ENCODE data around the gene SPINK8.
"Not testable (repeated sequence)": the region's sequence is repeated elsewhere in the genome, so short reads cannot be mapped to it uniquely, and the experiment has no call there.

Gene SPINK8

GRCh38 chr3:48333346-48334245, at the start of gene SPINK8:
Gene SPINK8, minus strand, starts transcription at chr3:48333661. Its CDS starts 5,320 bp downstream, at chr3:48328341.
- DNase-seq (ENCODE audit: low spot score): not testable (repeated sequence)

- DNase-seq (ENCODE audit: low spot score): no peak
Measured at GRCh38 chr3:48372862-48373435, 39.5 kb upstream of the SPINK8 start.

- no peak for DNase-seq (ENCODE audit: low spot score)
Measured at GRCh38 chr3:48372377-48372770, 38.9 kb upstream of the SPINK8 start.

GRCh38 chr3:48371651-48372376, 38.4 kb upstream of the SPINK8 start, which contains the start of gene FBXW12:
Gene FBXW12, plus strand, starts transcription at chr3:48372219. Its CDS starts 549 bp downstream, at chr3:48372768.
- no peak for DNase-seq (ENCODE audit: low spot score)

GRCh38 chr3:48370333-48370713, 36.9 kb upstream of the SPINK8 start:
- no peak for DNase-seq (ENCODE audit: low spot score)

GRCh38 chr3:48369693-48370332, 36.4 kb upstream of the SPINK8 start:
- no peak for DNase-seq (ENCODE audit: low spot score)

- DNase-seq (ENCODE audit: low spot score): no peak
Measured at GRCh38 chr3:48367201-48367600, 33.7 kb upstream of the SPINK8 start.

- DNase-seq (ENCODE audit: low spot score): no peak
Measured at GRCh38 chr3:48364840-48365239, 31.4 kb upstream of the SPINK8 start.

GRCh38 chr3:48361928-48362327, 28.5 kb upstream of the SPINK8 start:
- DNase-seq (ENCODE audit: low spot score): no peak

GRCh38 chr3:48356419-48356818, 23.0 kb upstream of the SPINK8 start:
- no peak for DNase-seq (ENCODE audit: low spot score)

- no peak for DNase-seq (ENCODE audit: low spot score)
Measured at GRCh38 chr3:48353987-48354386, 20.5 kb upstream of the SPINK8 start.

GRCh38 chr3:48352546-48352945, 19.1 kb upstream of the SPINK8 start:
- no peak for DNase-seq (ENCODE audit: low spot score)

GRCh38 chr3:48347500-48347899, 14.0 kb upstream of the SPINK8 start:
- peak; percentile 63 for DNase-seq (ENCODE audit: low spot score)

GRCh38 chr3:48345946-48346572, 12.6 kb upstream of the SPINK8 start:
- no peak for DNase-seq (ENCODE audit: low spot score)

GRCh38 chr3:48344867-48345507, 11.5 kb upstream of the SPINK8 start:
- no peak for DNase-seq (ENCODE audit: low spot score)

GRCh38 chr3:48343432-48343831, 10.0 kb upstream of the SPINK8 start:
- no peak for DNase-seq (ENCODE audit: low spot score)

GRCh38 chr3:48338635-48339034, 5.2 kb upstream of the SPINK8 start:
- no peak for DNase-seq (ENCODE audit: low spot score)

GRCh38 chr3:48337536-48337935, 4.1 kb upstream of the SPINK8 start:
- DNase-seq (ENCODE audit: low spot score): not testable (repeated sequence)

- DNase-seq (ENCODE audit: low spot score): not testable (repeated sequence)
Measured at GRCh38 chr3:48335286-48335685, 1.8 kb upstream of the SPINK8 start.

- no peak for DNase-seq (ENCODE audit: low spot score)
Measured at GRCh38 chr3:48334605-48335004, 1.1 kb upstream of the SPINK8 start.

Data from COLO829 (cell line).